ENCODE measurements around the gene SH2B2. TPM values are rescaled to one million over a fixed set of nuclear protein-coding genes. Genes with fewer than 3 reads are reported as not detected.
A peak's percentile ranks its signal among the peaks of the same experiment; 100 is the strongest.

The SH2B2 gene
- total RNA-seq, 5 donors from 2014 or later (not counting 1 experiment from before 2014, with no cell fraction given): 0.90 to 5.0 (median 2.5) TPM

- H3K9me3 ChIP-seq: no peaks in the 10 kb centered on the region
- ATAC-seq (replicated peaks in 1 of 4): peak; percentile 79 to 90 (median 84)
- peak in 33 of 35 experiments; percentile 19 to 74 (median 49) for DNase-seq
- no peaks in the 10 kb centered on the region for H3K9me3 Mint-ChIP-seq
- H3K4me3 ChIP-seq (ENCODE audit: control insufficient read depth in 1 of 2, extremely low read depth in 1 of 2, low read length in 1 of 2): no peak overlapping the region
- 58% methylated on average over 17 of the region's 23 CpGs for WGBS (ENCODE audit: insufficient coverage)
- CTCF ChIA-PET: interaction anchor here (1.4 to 2.7 kb wide), 2 partner anchors 111 to 112 kb away, joined by 5 to 6 read pairs; no protein-coding TSS in a partner anchor
- no peak overlapping the region for H3K27ac ChIP-seq (ENCODE audit: low read length)
- peaks cover 0 to under 1% of the 10 kb centered on the region in 2 experiments for H3K27me3 ChIP-seq (replicated peaks in 1 of 2; ENCODE audit: control insufficient read depth in 2 of 2, extremely low read depth in 1 of 2, insufficient read depth in 2 of 2, low read length in 1 of 2)
- peaks cover 0 to 11% of the 10 kb centered on the region in 2 experiments for H3K4me1 ChIP-seq (ENCODE audit: control insufficient read depth in 1 of 2, extremely low read depth in 1 of 2, insufficient read depth in 2 of 2, low read length in 2 of 2)
- no peak overlapping the region for H3K4me3 Mint-ChIP-seq
- no peaks in the 10 kb centered on the region for H3K36me3 Mint-ChIP-seq
- H3K27me3 Mint-ChIP-seq: no peaks in the 10 kb centered on the region
- H3K27ac Mint-ChIP-seq: no peak overlapping the region
- no peaks in the 10 kb centered on the region for H3K36me3 ChIP-seq (ENCODE audit: control insufficient read depth in 2 of 2, extremely low read depth in 1 of 2, insufficient read depth in 1 of 2, low read length in 1 of 2)
- H3K4me1 Mint-ChIP-seq: peaks cover 7 to 14% (median 10%) of the 10 kb centered on the region in 3 donors
- POLR2A ChIA-PET: no interaction called here
Observed at GRCh38 chr7:102279537-102280400, 6.9 kb upstream of the SH2B2 start.

GRCh38 chr7:102280521-102280920, 6.1 kb upstream of the SH2B2 start:
- no peaks in the 10 kb centered on the region for H3K9me3 ChIP-seq
- ATAC-seq (replicated peaks in 1 of 4) (no peak), DNase-seq (no peak)
- H3K27ac ChIP-seq (ENCODE audit: low read length): no peak overlapping the region
- H3K36me3 ChIP-seq (ENCODE audit: control insufficient read depth in 2 of 2, extremely low read depth in 1 of 2, insufficient read depth in 1 of 2, low read length in 1 of 2): no peaks in the 10 kb centered on the region
- peaks cover 0 to 19% of the 10 kb centered on the region in 2 experiments for H3K4me1 ChIP-seq (ENCODE audit: control insufficient read depth in 1 of 2, extremely low read depth in 1 of 2, insufficient read depth in 2 of 2, low read length in 2 of 2)
- Mint-ChIP-seq H3K36me3 (no peaks in the 10 kb centered on the region), H3K27me3 (no peaks in the 10 kb centered on the region), H3K9me3 (no peaks in the 10 kb centered on the region), H3K27ac (no peak overlapping the region), H3K4me3 (no peak overlapping the region), H3K4me1 (peaks cover 15 to 21% (median 18%) of the 10 kb centered on the region in 3 donors)
- peaks cover 0 to 8% of the 10 kb centered on the region in 2 experiments for H3K27me3 ChIP-seq (replicated peaks in 1 of 2; ENCODE audit: control insufficient read depth in 2 of 2, extremely low read depth in 1 of 2, insufficient read depth in 2 of 2, low read length in 1 of 2)
- POLR2A ChIA-PET: no interaction called here
- CTCF ChIA-PET: interaction anchor here (0.5 to 2.7 kb wide), 4 partner anchors 111 to 168 kb away, joined by 4 to 6 read pairs (median 5); no protein-coding TSS in a partner anchor
- no peak overlapping the region for H3K4me3 ChIP-seq (ENCODE audit: control insufficient read depth in 1 of 2, extremely low read depth in 1 of 2, low read length in 1 of 2)
- 88% methylated on average over 5 of the region's 5 CpGs for WGBS (ENCODE audit: insufficient coverage)

GRCh38 chr7:102281785-102282184, 4.9 kb upstream of the SH2B2 start:
- Mint-ChIP-seq H3K4me1 (peaks cover 15 to 22% (median 19%) of the 10 kb centered on the region in 3 donors), H3K9me3 (no peaks in the 10 kb centered on the region), H3K27ac (no peak overlapping the region), H3K36me3 (no peaks in the 10 kb centered on the region), H3K27me3 (no peaks in the 10 kb centered on the region), H3K4me3 (no peak overlapping the region)
- ATAC-seq (replicated peaks in 1 of 4): no peak
- H3K4me1 ChIP-seq (ENCODE audit: control insufficient read depth in 1 of 2, extremely low read depth in 1 of 2, insufficient read depth in 2 of 2, low read length in 2 of 2): peaks cover 0 to 27% of the 10 kb centered on the region in 2 experiments
- CTCF ChIA-PET: interaction anchor here in 1 of 2 donors (0.6 to 2.7 kb wide), 2 partner anchors 8 to 109 kb away, joined by 3 to 6 read pairs; no protein-coding TSS in a partner anchor
- WGBS (ENCODE audit: insufficient coverage): 93% methylated on average over 12 of the region's 14 CpGs
- H3K27me3 ChIP-seq (replicated peaks in 1 of 2; ENCODE audit: control insufficient read depth in 2 of 2, extremely low read depth in 1 of 2, insufficient read depth in 2 of 2, low read length in 1 of 2): peaks cover 0 to 10% of the 10 kb centered on the region in 2 experiments
- no peak overlapping the region for H3K27ac ChIP-seq (ENCODE audit: low read length)
- POLR2A ChIA-PET: no interaction called here
- H3K36me3 ChIP-seq (ENCODE audit: control insufficient read depth in 2 of 2, extremely low read depth in 1 of 2, insufficient read depth in 1 of 2, low read length in 1 of 2): no peaks in the 10 kb centered on the region
- no peaks in the 10 kb centered on the region for H3K9me3 ChIP-seq
- no peak overlapping the region for H3K4me3 ChIP-seq (ENCODE audit: control insufficient read depth in 1 of 2, extremely low read depth in 1 of 2, low read length in 1 of 2)
- no peak for DNase-seq

GRCh38 chr7:102282465-102283362, 4.0 kb upstream of the SH2B2 start:
- Mint-ChIP-seq H3K27ac (no peak overlapping the region), H3K27me3 (no peaks in the 10 kb centered on the region), H3K9me3 (no peaks in the 10 kb centered on the region), H3K4me3 (no peak overlapping the region), H3K36me3 (no peaks in the 10 kb centered on the region), H3K4me1 (peaks cover 15 to 22% (median 19%) of the 10 kb centered on the region in 3 donors)
- Histone ChIP-seq H3K27ac (ENCODE audit: low read length) (no peak overlapping the region), H3K27me3 (replicated peaks in 1 of 2; ENCODE audit: control insufficient read depth in 2 of 2, extremely low read depth in 1 of 2, insufficient read depth in 2 of 2, low read length in 1 of 2) (peaks cover 0 to 13% of the 10 kb centered on the region in 2 experiments), H3K4me3 (ENCODE audit: control insufficient read depth in 1 of 2, extremely low read depth in 1 of 2, low read length in 1 of 2) (no peak overlapping the region), H3K9me3 (no peaks in the 10 kb centered on the region), H3K36me3 (ENCODE audit: control insufficient read depth in 2 of 2, extremely low read depth in 1 of 2, insufficient read depth in 1 of 2, low read length in 1 of 2) (no peaks in the 10 kb centered on the region), H3K4me1 (ENCODE audit: control insufficient read depth in 1 of 2, extremely low read depth in 1 of 2, insufficient read depth in 2 of 2, low read length in 2 of 2) (peaks cover 3 to 33% of the 10 kb centered on the region in 2 experiments)
- ChIA-PET POLR2A (no interaction called here), CTCF (interaction anchor here in 1 of 2 donors (0.6 to 2.7 kb wide), 3 partner anchors 109 to 692 kb away, joined by 4 to 6 read pairs (median 5); no protein-coding TSS in a partner anchor)
- ATAC-seq (replicated peaks in 1 of 4): no peak
- WGBS (ENCODE audit: insufficient coverage): 92% methylated on average over 28 of the region's 32 CpGs
- no peak for DNase-seq

- no peak overlapping the region for H3K27ac Mint-ChIP-seq
- WGBS (ENCODE audit: insufficient coverage): 89% methylated on average over 7 of the region's 10 CpGs
- Histone ChIP-seq H3K27me3 (replicated peaks in 1 of 2; ENCODE audit: control insufficient read depth in 2 of 2, extremely low read depth in 1 of 2, insufficient read depth in 2 of 2, low read length in 1 of 2) (peaks cover 0 to 22% of the 10 kb centered on the region in 2 experiments), H3K27ac (ENCODE audit: low read length) (no peak overlapping the region), H3K4me1 (ENCODE audit: control insufficient read depth in 1 of 2, extremely low read depth in 1 of 2, insufficient read depth in 2 of 2, low read length in 2 of 2) (peaks cover 5 to 42% of the 10 kb centered on the region in 2 experiments), H3K9me3 (no peaks in the 10 kb centered on the region), H3K4me3 (ENCODE audit: control insufficient read depth in 1 of 2, extremely low read depth in 1 of 2, low read length in 1 of 2) (no peak overlapping the region), H3K36me3 (ENCODE audit: control insufficient read depth in 2 of 2, extremely low read depth in 1 of 2, insufficient read depth in 1 of 2, low read length in 1 of 2) (no peaks in the 10 kb centered on the region)
- no peaks in the 10 kb centered on the region for H3K9me3 Mint-ChIP-seq
- no peaks in the 10 kb centered on the region for H3K27me3 Mint-ChIP-seq
- H3K4me3 Mint-ChIP-seq: peak overlapping the region in 1 of 3 donors; percentile 68
- DNase-seq: no peak
- ChIA-PET POLR2A (no interaction called here), CTCF (interaction anchor here (0.6 to 0.8 kb wide), 2 partner anchors 107 to 112 kb away, joined by 3 to 5 read pairs; partner anchors contain the start of gene PRKRIP1 (in 1 of the 2))
- H3K36me3 Mint-ChIP-seq: no peaks in the 10 kb centered on the region
- no peak for ATAC-seq (replicated peaks in 1 of 4)
- H3K4me1 Mint-ChIP-seq: peaks cover 21 to 28% (median 23%) of the 10 kb centered on the region in 3 donors
Observed at GRCh38 chr7:102283477-102284189, 3.0 kb upstream of the SH2B2 start.

Data from T-cell (primary cell).